Endothelial cell of umbilical vein (primary cell): Measurements from ENCODE around the gene SYTL4. TPM values are rescaled to one million over a fixed set of nuclear protein-coding genes. Genes with fewer than 3 reads are reported as not detected.

Experiments used
- BruUV-seq: library from RNA; stranded (reverse); fragments of 400-500 nt; replicated peaks from 2 replicates; lab custom pipeline; 2021; lab: Mats Ljungman, UMichigan
- CTCF ChIA-PET: fragments of 300-600, 350-600 bp; sonication (Branson Sonifier 250); formaldehyde crosslinking; loops from one replicate; lab custom pipeline; 2021; ENCODE audit warnings: antibody characterized with exemption, inconsistent platforms; lab: Charles Lee
- POLR2A ChIA-PET: fragments of 300-600, 350-600 bp; sonication (Branson Sonifier 250); formaldehyde crosslinking; loops from one replicate; lab custom pipeline; 2021; ENCODE audit warnings: antibody characterized with exemption, inconsistent platforms; lab: Charles Lee
- DNase-seq: peaks from one replicate; pipeline ENCODE4 v3.0.0-alpha.2; 2011; ENCODE audit warnings: low read depth, low spot score
- FAIRE-seq: peaks from 2 replicates; lab custom pipeline; 2011; peaks lifted over from hg19 to GRCh38; lab: Jason Lieb, UNC
- H2AFZ ChIP-seq: 2 replicates; pipeline ENCODE4 v1.6.0; 2012; ENCODE audit warnings: low read depth, low read length, control low read depth, inconsistent platforms
- H3K27ac ChIP-seq: 2 replicates; pipeline ENCODE4 v1.5.1; 2011; ENCODE audit warnings: low read depth, mild to moderate bottlenecking, control low read depth, low read length, moderate library complexity; ENCODE audit not compliant: insufficient read depth
- H3K27me3 ChIP-seq, 2 experiments: 2 replicates each; pipeline versions ENCODE4 v1.6.0 to v1.6.1; 2011; ENCODE audit warnings: low read length in 2 of 2, mixed read lengths in 1 of 2; ENCODE audit not compliant: control insufficient read depth in 2 of 2, insufficient read depth in 2 of 2
- H3K36me3 ChIP-seq, 2 experiments: 2 replicates in 1 of 2; 3 replicates in 1 of 2; pipeline ENCODE4 v1.5.1; 2011; ENCODE audit warnings: low read length in 2 of 2, mild to moderate bottlenecking in 1 of 2, moderate library complexity in 1 of 2; ENCODE audit not compliant: control insufficient read depth in 2 of 2, insufficient read depth in 2 of 2; ENCODE audit errors: extremely low read depth in 1 of 2
- H3K4me1 ChIP-seq: 3 replicates; pipeline ENCODE4 v1.5.1; 2011; ENCODE audit warnings: mild to moderate bottlenecking, low read length; ENCODE audit not compliant: control insufficient read depth, insufficient read depth; ENCODE audit errors: extremely low read depth
- H3K4me2 ChIP-seq: 2 replicates; pipeline ENCODE4 v1.6.1; 2011; ENCODE audit warnings: low read length, control low read depth, mixed read lengths; ENCODE audit not compliant: insufficient read depth
- H3K4me3 ChIP-seq, 3 experiments: fragments of 200-600 bp in 1 of 3; sonication (generic), shearing (Covaris generic) in 1 of 3; replicated peaks in 1 of 3; 2 replicates each; pipeline ENCODE4 v1.5.1; 2011 to 2016; ENCODE audit warnings: control low read depth in 3 of 3, low read length in 3 of 3, mild to moderate bottlenecking in 2 of 3, inconsistent platforms in 1 of 3, low read depth in 1 of 3, moderate library complexity in 1 of 3; ENCODE audit not compliant: insufficient read depth in 1 of 3
- H3K79me2 ChIP-seq: 2 replicates; pipeline ENCODE4 v1.6.0; 2012; ENCODE audit warnings: low read length, inconsistent platforms; ENCODE audit not compliant: control insufficient read depth, insufficient read depth
- H3K9ac ChIP-seq: replicated peaks from 2 replicates; pipeline ENCODE3; 2011; ENCODE audit warnings: low read length, control low read depth; ENCODE audit not compliant: insufficient read depth; ENCODE audit errors: extremely low read depth
- H3K9me1 ChIP-seq: replicated peaks from 3 replicates; pipeline ENCODE4 v1.6.0; 2011; ENCODE audit warnings: mild to moderate bottlenecking, low read length; ENCODE audit not compliant: control insufficient read depth, insufficient read depth; ENCODE audit errors: extremely low read depth
- H3K9me3 ChIP-seq: replicated peaks from 2 replicates; pipeline ENCODE4 v1.5.1; 2012; ENCODE audit warnings: low read length, inconsistent platforms; ENCODE audit not compliant: control insufficient read depth, insufficient read depth
- H4K20me1 ChIP-seq: replicated peaks from 2 replicates; pipeline ENCODE3; 2011; ENCODE audit warnings: mild to moderate bottlenecking, low read length; ENCODE audit not compliant: control insufficient read depth, insufficient read depth; ENCODE audit errors: extremely low read depth
- CTCF ChIP-seq, 2 donors: IDR thresholded peaks; 1 replicate in 1 of 2; 2 replicates in 1 of 2; pipeline ENCODE4 v1.5.1; 2011; ENCODE audit warnings: low read length in 2 of 2, mild to moderate bottlenecking in 2 of 2, moderate library complexity in 2 of 2, control low read depth in 1 of 2, inconsistent platforms in 1 of 2, low read depth in 1 of 2; ENCODE audit not compliant: insufficient read depth in 1 of 2; ENCODE audit errors: extremely low read depth in 1 of 2
- EZH2 ChIP-seq: IDR thresholded peaks from 2 replicates; pipeline ENCODE4 v1.6.1; 2012; ENCODE audit warnings: borderline replicate concordance, low read depth, mild to moderate bottlenecking, moderate library complexity, low read length, inconsistent platforms; ENCODE audit not compliant: severe bottlenecking
- FOS ChIP-seq: IDR thresholded peaks from 2 replicates; pipeline ENCODE4 v1.6.1; 2011; ENCODE audit warnings: mild to moderate bottlenecking, low read length, moderate library complexity, borderline replicate concordance; ENCODE audit not compliant: insufficient read depth
- GATA2 ChIP-seq: IDR thresholded peaks from 2 replicates; pipeline ENCODE4 v1.7.0; 2011; ENCODE audit warnings: low read depth, mild to moderate bottlenecking, moderate library complexity, mixed read lengths, low read length; ENCODE audit not compliant: insufficient read length, insufficient read depth
- JUN ChIP-seq: IDR thresholded peaks from 2 replicates; pipeline ENCODE4 v1.6.1; 2011; ENCODE audit warnings: borderline replicate concordance, low read depth; ENCODE audit not compliant: insufficient read length, insufficient read depth
- MYC ChIP-seq: IDR thresholded peaks from one replicate; pipeline ENCODE4 v1.6.1; 2011; ENCODE audit warnings: mild to moderate bottlenecking, low read depth, low read length
- POLR2A ChIP-seq: IDR thresholded peaks from 2 replicates; pipeline ENCODE4 v1.6.1; 2012; ENCODE audit warnings: low read depth, mild to moderate bottlenecking, control low read depth, low read length
- POLR2AphosphoS5 ChIP-seq: IDR thresholded peaks from 2 replicates; pipeline ENCODE4 v1.6.1; 2012; ENCODE audit warnings: low read depth, mild to moderate bottlenecking, control low read depth, low read length, moderate library complexity; ENCODE audit not compliant: insufficient read depth
- dilution Hi-C: fragments of 300-500 bp; cut with MboI; formaldehyde crosslinking; loops from one replicate; pipeline ENCODE4 v1.15.0; 2019; ENCODE audit warnings: low sequenced_read_pairs; ENCODE audit not compliant: extremely low pct_ligation_motif_present
- intact Hi-C: fragments of 100-400 bp; cut with micrococcal nuclease; formaldehyde crosslinking; loops from one replicate; pipeline ENCODE4 v1.10.0; 2022
- polyA plus RNA-seq, 4 experiments: library from polyadenylated mRNA; depleted of rRNA in 3 of 4; stranded (reverse) in 3 of 4; unstranded in 1 of 4; fragments of >200 nt; gene quantifications; 2 replicates each; pipeline versions ENCODE4 v1.2.1 to v1.2.3, GENCODE V29; 2011 to 2012; ENCODE audit warnings: missing spikeins in 1 of 4
- total RNA-seq: library from RNA; stranded (reverse); gene quantifications from 2 replicates; pipeline ENCODE4 v1.2.3, GENCODE V29; 2021
- TF ChIP-seq, protein P1 (sequence below): IDR thresholded peaks from 2 replicates; pipeline ENCODE4 v1.6.1; 2011; ENCODE audit not compliant: insufficient read depth, insufficient read length

The SYTL4 gene
- total and polyA plus RNA-seq, 2 donors (not counting 3 experiments of a cell fraction or from before 2014, with no cell fraction given), result 25.6 to 44.1 TPM

DNA sequence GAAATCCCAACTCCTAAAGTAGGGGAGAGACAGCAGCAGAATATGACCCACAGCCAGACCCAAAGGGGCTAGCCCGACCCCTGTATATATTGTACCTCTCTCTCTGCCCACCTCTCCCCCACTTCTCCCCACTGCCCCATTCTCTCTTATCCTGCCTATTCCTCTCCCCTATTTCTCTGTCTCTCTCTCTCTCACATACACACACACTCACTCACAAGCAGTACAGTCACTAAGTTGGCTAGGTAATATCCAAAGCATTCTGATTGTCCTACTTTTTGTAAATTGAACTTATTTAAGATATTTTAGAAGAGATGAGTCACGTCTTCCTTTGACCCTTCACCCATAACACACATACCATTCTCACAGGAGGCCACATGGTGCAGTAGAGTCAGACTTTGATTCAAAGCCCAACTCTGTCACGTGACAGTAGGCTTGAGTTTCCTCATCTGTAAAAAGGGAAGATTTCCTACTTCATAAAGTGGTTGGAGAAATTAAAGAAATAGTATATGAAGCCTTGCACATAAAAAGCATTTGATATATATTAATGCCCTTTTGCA, 58.4 kb downstream of the SYTL4 start:
- POLR2A ChIA-PET, result no interaction called here
- DNase-seq (peak; percentile 65), FAIRE-seq (peak; percentile 91)
- no TSS peak for BruUV-seq
- H3K36me3 ChIP-seq, result peaks cover 12% of the 10 kb centered on the region in 2 experiments
- dilution Hi-C loops (no loop called here), intact Hi-C loops (loop anchor here (1.0 to 5.0 kb wide), 2 partner anchors 9 to 161 kb away; no protein-coding TSS in a partner anchor)
- H4K20me1 ChIP-seq, result no peaks in the 10 kb centered on the region
- CTCF ChIA-PET, result interaction anchor here (3.3 to 7.2 kb wide), 3 partner anchors 12 to 95 kb away, joined by 17 to 136 read pairs (median 24); no protein-coding TSS in a partner anchor
- H3K4me3 ChIP-seq, result no peak overlapping the region
- H3K79me2 ChIP-seq, result no peaks in the 10 kb centered on the region
- peaks cover 39% of the 10 kb centered on the region for H3K4me1 ChIP-seq
- H3K9me1 ChIP-seq, result no peaks in the 10 kb centered on the region
- H2AFZ ChIP-seq, result no peak overlapping the region
- no peaks in the 10 kb centered on the region for H3K9me3 ChIP-seq
- no peak overlapping the region for H3K4me2 ChIP-seq
- no peak overlapping the region for H3K9ac ChIP-seq
- peak overlapping the region; percentile 47 for H3K27ac ChIP-seq
- TF ChIP-seq, protein P1, sequence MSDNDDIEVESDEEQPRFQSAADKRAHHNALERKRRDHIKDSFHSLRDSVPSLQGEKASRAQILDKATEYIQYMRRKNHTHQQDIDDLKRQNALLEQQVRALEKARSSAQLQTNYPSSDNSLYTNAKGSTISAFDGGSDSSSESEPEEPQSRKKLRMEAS, result peak; percentile 38
- TF ChIP-seq FOS (peak; percentile 54), POLR2AphosphoS5 (no peak), JUN (peak; percentile 45)
- no peaks in the 10 kb centered on the region for H3K27me3 ChIP-seq

GRCh38 chrX:100672966-100673365, 59.0 kb downstream of the SYTL4 start:
- dilution Hi-C loops, result no loop called here
- Histone ChIP-seq H3K4me1 (peaks cover 39% of the 10 kb centered on the region), H3K9ac (no peak overlapping the region), H3K9me1 (no peaks in the 10 kb centered on the region), H3K4me2 (no peak overlapping the region), H3K27me3 (no peaks in the 10 kb centered on the region), H3K27ac (peak overlapping the region; percentile 47), H3K4me3 (no peak overlapping the region), H4K20me1 (no peaks in the 10 kb centered on the region), H3K36me3 (peaks cover 10 to 12% of the 10 kb centered on the region in 2 experiments), H2AFZ (no peak overlapping the region), H3K9me3 (no peaks in the 10 kb centered on the region), H3K79me2 (no peaks in the 10 kb centered on the region)
- no TSS peak for BruUV-seq
- FAIRE-seq (no peak), DNase-seq (no peak)
- intact Hi-C loops, result loop anchor here (1.0 to 5.0 kb wide), 2 partner anchors 9 to 161 kb away; no protein-coding TSS in a partner anchor
- ChIA-PET POLR2A (no interaction called here), CTCF (interaction anchor here (2.3 to 7.2 kb wide), 8 partner anchors 12 to 161 kb away, joined by 9 to 136 read pairs (median 20); partner anchors contain the start of genes SRPX2, SYTL4 and TSPAN6)
- TF ChIP-seq, protein P1, result no peak
- TF ChIP-seq JUN (no peak), GATA2 (no peak), FOS (no peak), POLR2AphosphoS5 (no peak), POLR2A (no peak), CTCF (IDR thresholded peaks at IDR 0.05; ENCODE audit: extremely low read depth in 1 of 2, insufficient read depth in 1 of 2, low read depth in 1 of 2, low read length in 2 of 2) (no peak), MYC (no peak), EZH2 (no peak)
